Subcutaneous adipose tissue (tissue), 4 donors: Measurements from ENCODE around the gene PLXNB2. TPM values are rescaled to one million over a fixed set of nuclear protein-coding genes. Genes with fewer than 3 reads are reported as not detected.

Experiments used
- CTCF ChIP-seq: fragments of 450-650 bp; IDR thresholded peaks from one replicate; pipeline ENCODE4 v1.5.1; 2016; ENCODE audit warnings: low read depth, mild to moderate bottlenecking, control low read depth, antibody characterized with exemption, moderate library complexity
- total RNA-seq, 4 donors: library from RNA; depleted of rRNA; stranded (reverse); fragments of >200 nt; gene quantifications; one replicate each; pipeline ENCODE4 v1.1.0, GENCODE V29; 2016

PLXNB2 gene
- total RNA-seq, 4 donors from 2014 or later: 59.2 to 128 (median 97.0) TPM

- TF ChIP-seq CTCF: no peak
Observed at GRCh38 chr22:50270666-50271394, 36.6 kb downstream of the PLXNB2 start.

GRCh38 chr22:50269970-50270665 is 37.3 kb downstream of the PLXNB2 start, which contains the start of gene MAPK11:
Gene MAPK11 (minus strand): TSS chr22:50270380. CDS start chr22:50270292, 88 bp downstream.
- TF ChIP-seq CTCF: no peak

GRCh38 chr22:50269573-50269969 is 37.9 kb downstream of the PLXNB2 start:
- TF ChIP-seq CTCF: no peak

DNA sequence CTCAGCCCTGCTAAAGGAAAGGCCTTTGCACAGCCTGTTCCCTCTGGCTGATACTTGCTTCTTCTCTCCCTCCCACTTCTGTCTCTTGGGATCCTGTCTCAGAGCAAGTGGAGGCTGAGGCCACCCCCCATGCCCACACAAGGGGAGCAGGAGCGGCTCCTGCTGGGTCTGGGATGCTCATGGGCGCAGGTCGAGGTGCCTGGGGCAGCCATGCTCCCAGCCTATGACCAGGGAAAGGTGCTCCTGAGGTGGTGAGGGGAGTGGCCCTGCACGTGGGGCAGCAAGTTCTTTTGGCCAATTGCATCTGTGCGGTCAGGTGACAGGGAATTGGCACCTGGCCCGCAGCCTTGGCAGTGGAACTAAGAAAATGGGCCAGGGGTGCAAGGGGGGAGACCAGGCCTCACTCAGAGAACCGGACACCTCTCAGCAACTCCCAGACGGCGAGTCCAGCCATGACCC is 38.8 kb downstream of the PLXNB2 start:
- no peak for TF ChIP-seq CTCF

GRCh38 chr22:50267591-50268390 is 39.7 kb downstream of the PLXNB2 start:
- TF ChIP-seq CTCF: no peak

DNA sequence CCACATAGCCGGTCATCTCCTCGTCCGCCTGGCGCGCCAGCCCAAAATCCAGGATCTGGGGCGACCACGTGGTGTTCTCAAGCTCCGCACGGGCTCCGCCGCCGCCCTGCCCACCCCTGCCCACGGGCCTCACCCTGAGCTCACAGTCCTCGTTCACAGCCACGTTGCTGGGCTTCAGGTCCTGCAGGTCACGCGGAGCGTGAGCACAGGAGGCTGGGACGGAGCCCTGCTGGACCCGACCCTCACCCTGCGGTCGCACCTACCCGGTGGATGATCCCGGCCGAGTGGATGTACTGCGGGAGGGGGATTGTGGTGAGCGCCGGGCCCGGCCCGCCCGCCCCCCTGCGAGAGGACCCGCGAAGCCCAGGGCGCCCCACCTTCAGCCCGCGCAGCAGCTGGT is 40.5 kb downstream of the PLXNB2 start:
- no peak for TF ChIP-seq CTCF
